ENCODE measurements around the gene SLC35E2B.

GRCh38 chr1:1680912-1681273 lies 11.7 kb downstream of the SLC35E2B start:
- TF ChIP-seq TAF1 (IDR thresholded peaks at IDR 0.05; ENCODE audit: borderline replicate concordance, insufficient read depth, low read length): no peak
- no peak for TF ChIP-seq POLR2AphosphoS5 (IDR thresholded peaks at IDR 0.05; ENCODE audit: low read depth, low read length)
- TF ChIP-seq, protein P1, sequence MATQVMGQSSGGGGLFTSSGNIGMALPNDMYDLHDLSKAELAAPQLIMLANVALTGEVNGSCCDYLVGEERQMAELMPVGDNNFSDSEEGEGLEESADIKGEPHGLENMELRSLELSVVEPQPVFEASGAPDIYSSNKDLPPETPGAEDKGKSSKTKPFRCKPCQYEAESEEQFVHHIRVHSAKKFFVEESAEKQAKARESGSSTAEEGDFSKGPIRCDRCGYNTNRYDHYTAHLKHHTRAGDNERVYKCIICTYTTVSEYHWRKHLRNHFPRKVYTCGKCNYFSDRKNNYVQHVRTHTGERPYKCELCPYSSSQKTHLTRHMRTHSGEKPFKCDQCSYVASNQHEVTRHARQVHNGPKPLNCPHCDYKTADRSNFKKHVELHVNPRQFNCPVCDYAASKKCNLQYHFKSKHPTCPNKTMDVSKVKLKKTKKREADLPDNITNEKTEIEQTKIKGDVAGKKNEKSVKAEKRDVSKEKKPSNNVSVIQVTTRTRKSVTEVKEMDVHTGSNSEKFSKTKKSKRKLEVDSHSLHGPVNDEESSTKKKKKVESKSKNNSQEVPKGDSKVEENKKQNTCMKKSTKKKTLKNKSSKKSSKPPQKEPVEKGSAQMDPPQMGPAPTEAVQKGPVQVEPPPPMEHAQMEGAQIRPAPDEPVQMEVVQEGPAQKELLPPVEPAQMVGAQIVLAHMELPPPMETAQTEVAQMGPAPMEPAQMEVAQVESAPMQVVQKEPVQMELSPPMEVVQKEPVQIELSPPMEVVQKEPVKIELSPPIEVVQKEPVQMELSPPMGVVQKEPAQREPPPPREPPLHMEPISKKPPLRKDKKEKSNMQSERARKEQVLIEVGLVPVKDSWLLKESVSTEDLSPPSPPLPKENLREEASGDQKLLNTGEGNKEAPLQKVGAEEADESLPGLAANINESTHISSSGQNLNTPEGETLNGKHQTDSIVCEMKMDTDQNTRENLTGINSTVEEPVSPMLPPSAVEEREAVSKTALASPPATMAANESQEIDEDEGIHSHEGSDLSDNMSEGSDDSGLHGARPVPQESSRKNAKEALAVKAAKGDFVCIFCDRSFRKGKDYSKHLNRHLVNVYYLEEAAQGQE (IDR thresholded peaks at IDR 0.05; ENCODE audit: insufficient read depth in 1 of 2, low read depth in 2 of 2, low read length in 2 of 2): no peak
- no peak for TF ChIP-seq SIN3A (IDR thresholded peaks at IDR 0.05; ENCODE audit: borderline replicate concordance, insufficient read depth, low read length)
